ENCODE results near the gene GRIN3B. TPM values are rescaled to one million over a fixed set of nuclear protein-coding genes. Genes with fewer than 3 reads are reported as not detected.
A peak's percentile ranks its signal among the peaks of the same experiment; 100 is the strongest.

GRIN3B gene
- polyA plus RNA-seq, 2 donors: 0.01 to 0.04 TPM

DNA sequence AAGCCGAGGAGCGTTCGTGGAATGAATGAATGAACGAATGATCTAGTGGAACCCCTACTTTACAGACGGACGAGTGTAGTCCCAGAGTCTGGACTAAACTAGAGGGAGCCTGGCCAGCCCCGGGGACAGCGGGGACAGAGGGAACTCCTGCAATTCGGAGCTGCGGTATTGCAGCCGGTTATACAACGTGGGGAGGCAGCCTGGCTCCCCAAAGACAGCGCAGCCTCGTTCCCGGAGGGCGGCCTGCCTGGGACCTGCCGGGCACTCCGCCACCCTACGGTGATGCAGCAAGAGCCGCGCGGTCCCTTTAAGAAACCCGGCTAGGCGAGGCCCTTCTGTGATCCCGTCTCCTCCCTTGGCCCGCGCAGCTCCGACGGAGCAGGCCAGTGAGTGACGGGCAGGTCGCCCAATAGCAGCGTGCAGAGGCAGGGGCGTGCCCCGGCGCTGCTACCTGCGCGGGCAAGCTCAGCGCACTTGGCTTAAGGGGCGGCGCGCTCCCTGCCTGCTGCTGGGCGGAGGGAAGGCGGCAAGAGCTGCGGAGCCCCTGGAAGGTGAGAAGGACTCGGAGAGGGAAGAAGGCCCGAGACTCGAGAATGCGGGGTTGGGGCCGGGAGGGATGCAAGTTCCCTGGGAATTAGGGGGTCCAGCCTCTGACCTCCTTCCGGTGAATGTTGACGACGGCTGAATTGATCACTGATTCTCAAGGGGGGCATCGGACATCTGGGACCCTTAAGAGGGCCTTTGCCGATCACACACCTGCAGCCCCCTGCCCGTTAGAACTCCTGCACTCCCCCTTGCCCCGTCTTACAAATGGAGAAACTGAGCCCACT, 39.6 kb downstream of the GRIN3B start, which contains the start of gene ABCA7:
Gene ABCA7, plus strand, starts transcription at position 462 of the 830 bp plus-strand sequence. CDS start 1,255 bp downstream, outside the sequence.
- 1% methylated on average over 47 to 56 of the region's 56 CpGs for WGBS, 2 donors
- H3K9me3 ChIP-seq (ENCODE audit: control insufficient read depth in 2 of 2, insufficient read depth in 1 of 2, low read depth in 1 of 2, low read length in 1 of 2): no peaks in the 10 kb centered on the region
- peaks cover 0 to 26% of the 10 kb centered on the region in 2 donors for H3K36me3 ChIP-seq (ENCODE audit: control insufficient read depth in 2 of 2, insufficient read depth in 2 of 2, low read length in 1 of 2)
- H3K4me1 ChIP-seq (ENCODE audit: control insufficient read depth in 2 of 2, insufficient read depth in 2 of 2, low read length in 1 of 2): peaks cover 6 to 20% of the 10 kb centered on the region in 2 donors
- peak within 1 kb of the TSS; percentile 34 to 54 for H3K4me3 ChIP-seq (ENCODE audit: low read depth in 1 of 2, low read length in 2 of 2)
- H3K27ac ChIP-seq (ENCODE audit: low read depth in 2 of 2, low read length in 1 of 2): peak within 1 kb of the TSS; percentile 46 to 92
- no peaks in the 10 kb centered on the region for H3K27me3 ChIP-seq (ENCODE audit: control insufficient read depth in 1 of 2, insufficient read depth in 2 of 2, low read length in 2 of 2)

DNA sequence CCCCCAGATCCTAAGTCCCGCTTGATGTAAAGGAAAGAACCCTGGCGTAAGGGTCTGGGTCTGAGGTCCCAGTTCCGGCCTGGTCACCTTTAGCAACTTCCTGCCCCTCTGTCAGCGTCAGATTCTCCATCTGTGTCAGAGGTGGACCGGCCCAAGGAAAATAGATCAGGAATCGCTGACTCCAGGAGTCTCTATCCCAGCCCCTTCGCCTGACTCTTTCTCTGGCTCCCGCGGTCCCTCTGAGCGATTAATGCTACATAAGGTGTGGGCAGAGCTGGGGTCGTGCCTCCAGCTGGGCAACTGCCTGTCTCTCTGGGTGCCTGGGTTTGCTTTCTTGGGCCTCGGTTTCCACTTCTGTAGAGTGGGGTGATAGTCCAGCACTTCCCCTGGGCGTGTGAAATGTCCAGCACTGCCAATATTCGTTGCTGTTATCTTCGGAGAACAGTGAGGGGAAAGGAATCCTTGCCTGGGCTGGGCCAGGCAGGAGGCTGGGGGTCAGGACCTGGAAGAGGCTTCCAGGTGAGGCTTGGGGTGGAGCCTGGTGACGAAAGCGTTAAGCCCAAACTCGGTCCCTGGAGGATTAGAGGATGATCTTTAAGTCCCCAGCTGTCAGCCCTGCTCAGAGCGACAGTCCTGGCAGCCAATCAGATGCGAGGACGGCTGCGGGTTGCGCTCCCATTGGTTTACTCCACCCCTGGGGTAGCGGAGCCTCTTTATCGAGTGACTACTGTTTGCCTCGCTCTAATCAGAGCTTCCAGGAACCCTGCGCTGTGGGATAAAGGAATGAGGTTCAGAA, 40.5 kb downstream of the GRIN3B start:
- H3K27ac ChIP-seq (ENCODE audit: low read depth in 2 of 2, low read length in 1 of 2): peak overlapping the region; percentile 74 to 92

DNA sequence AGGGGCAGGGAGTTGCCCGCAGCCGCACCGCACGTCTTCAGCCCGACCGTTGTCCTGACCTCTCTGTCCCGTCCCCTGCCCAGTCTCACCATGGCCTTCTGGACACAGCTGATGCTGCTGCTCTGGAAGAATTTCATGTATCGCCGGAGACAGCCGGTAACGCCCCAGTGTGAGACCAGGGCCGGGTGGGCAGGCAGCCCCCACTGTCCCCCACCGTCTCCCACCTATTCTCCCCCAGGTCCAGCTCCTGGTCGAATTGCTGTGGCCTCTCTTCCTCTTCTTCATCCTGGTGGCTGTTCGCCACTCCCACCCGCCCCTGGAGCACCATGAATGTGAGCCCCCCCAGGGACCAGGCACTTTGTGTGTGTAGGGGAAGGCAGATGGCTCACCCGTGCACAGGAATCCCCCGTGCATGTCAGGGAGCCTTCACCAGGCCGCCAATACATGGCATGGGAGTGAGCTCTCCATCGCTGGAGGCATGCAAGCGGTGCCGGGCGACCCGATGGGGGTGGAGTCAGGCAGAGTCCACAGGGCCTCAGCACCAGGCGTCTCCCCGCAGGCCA, 41.1 kb downstream of the GRIN3B start:
- H3K4me3 ChIP-seq (ENCODE audit: low read depth in 1 of 2, low read length in 2 of 2): peak overlapping the region in 1 of 2 donors; percentile 54
- peaks cover 6 to 20% of the 10 kb centered on the region in 2 donors for H3K4me1 ChIP-seq (ENCODE audit: control insufficient read depth in 2 of 2, insufficient read depth in 2 of 2, low read length in 1 of 2)
- no peaks in the 10 kb centered on the region for H3K9me3 ChIP-seq (ENCODE audit: control insufficient read depth in 2 of 2, insufficient read depth in 1 of 2, low read depth in 1 of 2, low read length in 1 of 2)
- H3K36me3 ChIP-seq (ENCODE audit: control insufficient read depth in 2 of 2, insufficient read depth in 2 of 2, low read length in 1 of 2): peaks cover 0 to 17% of the 10 kb centered on the region in 2 donors
- H3K27ac ChIP-seq (ENCODE audit: low read depth in 2 of 2, low read length in 1 of 2): peak overlapping the region; percentile 74 to 92
- WGBS, 2 donors: 28 to 29% methylated on average over 26 of the region's 26 CpGs
- H3K27me3 ChIP-seq (ENCODE audit: control insufficient read depth in 1 of 2, insufficient read depth in 2 of 2, low read length in 2 of 2): no peaks in the 10 kb centered on the region

More for the DNA sequence above, 40.5 kb downstream of the GRIN3B start:
- Histone ChIP-seq H3K4me1 (ENCODE audit: control insufficient read depth in 2 of 2, insufficient read depth in 2 of 2, low read length in 1 of 2) (peaks cover 6 to 20% of the 10 kb centered on the region in 2 donors), H3K9me3 (ENCODE audit: control insufficient read depth in 2 of 2, insufficient read depth in 1 of 2, low read depth in 1 of 2, low read length in 1 of 2) (no peaks in the 10 kb centered on the region), H3K4me3 (ENCODE audit: low read depth in 1 of 2, low read length in 2 of 2) (peak overlapping the region; percentile 34 to 54), H3K36me3 (ENCODE audit: control insufficient read depth in 2 of 2, insufficient read depth in 2 of 2, low read length in 1 of 2) (peaks cover 0 to 22% of the 10 kb centered on the region in 2 donors), H3K27me3 (ENCODE audit: control insufficient read depth in 1 of 2, insufficient read depth in 2 of 2, low read length in 2 of 2) (no peaks in the 10 kb centered on the region)
- WGBS, 2 donors: 1 to 2% methylated on average over 27 of the region's 27 CpGs

DNA sequence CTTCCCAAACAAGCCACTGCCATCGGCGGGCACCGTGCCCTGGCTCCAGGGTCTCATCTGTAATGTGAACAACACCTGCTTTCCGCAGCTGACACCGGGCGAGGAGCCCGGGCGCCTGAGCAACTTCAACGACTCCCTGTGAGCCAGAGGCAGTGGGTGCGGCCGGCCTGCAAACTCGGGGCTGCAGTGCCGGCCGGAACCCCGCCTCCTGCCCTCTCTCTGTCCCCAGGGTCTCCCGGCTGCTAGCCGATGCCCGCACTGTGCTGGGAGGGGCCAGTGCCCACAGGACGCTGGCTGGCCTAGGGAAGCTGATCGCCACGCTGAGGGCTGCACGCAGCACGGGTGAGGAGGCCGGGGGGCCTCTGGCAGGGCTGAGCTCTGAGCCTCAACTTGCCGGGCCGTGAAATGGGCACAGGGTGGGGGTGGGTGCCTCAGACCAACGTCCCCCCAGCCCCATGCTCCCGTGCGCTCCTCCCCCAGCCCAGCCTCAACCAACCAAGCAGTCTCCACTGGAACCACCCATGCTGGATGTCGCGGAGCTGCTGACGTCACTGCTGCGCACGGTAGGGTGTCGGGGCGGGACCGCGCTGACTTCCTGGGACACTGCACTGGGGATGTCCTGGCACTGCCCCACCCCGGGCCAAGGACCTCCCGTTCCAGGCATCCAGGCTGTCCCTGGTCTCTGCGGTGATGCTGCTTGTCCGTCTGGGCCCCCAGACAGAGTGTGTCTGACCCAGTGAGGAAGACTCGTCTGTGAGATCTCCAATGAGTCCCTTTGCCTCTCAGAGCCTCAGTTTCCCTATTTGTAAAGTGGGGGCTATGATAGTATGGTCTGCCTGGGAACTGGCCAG, 41.8 kb downstream of the GRIN3B start:
- H3K27ac ChIP-seq (ENCODE audit: low read depth in 2 of 2, low read length in 1 of 2): peak overlapping the region; percentile 74 to 92
- H3K4me1 ChIP-seq (ENCODE audit: control insufficient read depth in 2 of 2, insufficient read depth in 2 of 2, low read length in 1 of 2): peaks cover 6 to 24% of the 10 kb centered on the region in 2 donors

DNA sequence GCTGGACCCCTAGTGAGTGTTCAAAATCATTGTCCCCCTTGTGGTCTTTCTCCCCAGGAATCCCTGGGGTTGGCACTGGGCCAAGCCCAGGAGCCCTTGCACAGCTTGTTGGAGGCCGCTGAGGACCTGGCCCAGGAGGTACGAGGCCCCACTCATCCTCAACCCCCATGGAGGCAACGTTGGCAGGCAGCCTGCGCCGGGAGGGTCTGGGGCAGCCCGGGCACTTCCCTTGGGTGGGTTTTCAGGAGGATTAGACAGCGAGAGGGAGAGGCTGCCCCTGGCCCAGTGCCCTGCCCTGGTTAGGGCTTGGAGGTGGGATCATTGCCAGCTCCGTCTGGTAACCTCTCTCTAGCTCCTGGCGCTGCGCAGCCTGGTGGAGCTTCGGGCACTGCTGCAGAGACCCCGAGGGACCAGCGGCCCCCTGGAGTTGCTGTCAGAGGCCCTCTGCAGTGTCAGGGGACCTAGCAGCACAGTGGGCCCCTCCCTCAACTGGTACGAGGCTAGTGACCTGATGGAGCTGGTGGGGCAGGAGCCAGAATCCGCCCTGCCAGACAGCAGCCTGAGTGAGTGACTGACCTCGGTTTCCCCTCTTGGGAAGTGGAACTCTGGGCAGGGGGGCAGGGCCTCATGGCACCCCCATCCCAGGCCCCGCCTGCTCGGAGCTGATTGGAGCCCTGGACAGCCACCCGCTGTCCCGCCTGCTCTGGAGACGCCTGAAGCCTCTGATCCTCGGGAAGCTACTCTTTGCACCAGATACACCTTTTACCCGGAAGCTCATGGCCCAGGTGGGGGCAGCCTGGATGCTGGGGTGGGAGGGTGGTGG, 42.7 kb downstream of the GRIN3B start:
- no peak overlapping the region for H3K4me3 ChIP-seq (ENCODE audit: low read depth in 1 of 2, low read length in 2 of 2)
- peaks cover 6 to 29% of the 10 kb centered on the region in 2 donors for H3K4me1 ChIP-seq (ENCODE audit: control insufficient read depth in 2 of 2, insufficient read depth in 2 of 2, low read length in 1 of 2)
- H3K9me3 ChIP-seq (ENCODE audit: control insufficient read depth in 2 of 2, insufficient read depth in 1 of 2, low read depth in 1 of 2, low read length in 1 of 2): no peaks in the 10 kb centered on the region
- peaks cover 0 to 19% of the 10 kb centered on the region in 2 donors for H3K36me3 ChIP-seq (ENCODE audit: control insufficient read depth in 2 of 2, insufficient read depth in 2 of 2, low read length in 1 of 2)
- H3K27ac ChIP-seq (ENCODE audit: low read depth in 2 of 2, low read length in 1 of 2): peak overlapping the region in 1 of 2 donors; percentile 86
- H3K27me3 ChIP-seq (ENCODE audit: control insufficient read depth in 1 of 2, insufficient read depth in 2 of 2, low read length in 2 of 2): no peaks in the 10 kb centered on the region
- 53 to 59% methylated on average over 23 of the region's 23 CpGs for WGBS, 2 donors

More for the DNA sequence above, 41.8 kb downstream of the GRIN3B start:
- no peaks in the 10 kb centered on the region for H3K9me3 ChIP-seq (ENCODE audit: control insufficient read depth in 2 of 2, insufficient read depth in 1 of 2, low read depth in 1 of 2, low read length in 1 of 2)
- peaks cover 0 to 19% of the 10 kb centered on the region in 2 donors for H3K36me3 ChIP-seq (ENCODE audit: control insufficient read depth in 2 of 2, insufficient read depth in 2 of 2, low read length in 1 of 2)
- no peaks in the 10 kb centered on the region for H3K27me3 ChIP-seq (ENCODE audit: control insufficient read depth in 1 of 2, insufficient read depth in 2 of 2, low read length in 2 of 2)
- H3K4me3 ChIP-seq (ENCODE audit: low read depth in 1 of 2, low read length in 2 of 2): no peak overlapping the region
- WGBS, 2 donors: 53 to 58% methylated on average over 42 to 43 of the region's 43 CpGs

DNA sequence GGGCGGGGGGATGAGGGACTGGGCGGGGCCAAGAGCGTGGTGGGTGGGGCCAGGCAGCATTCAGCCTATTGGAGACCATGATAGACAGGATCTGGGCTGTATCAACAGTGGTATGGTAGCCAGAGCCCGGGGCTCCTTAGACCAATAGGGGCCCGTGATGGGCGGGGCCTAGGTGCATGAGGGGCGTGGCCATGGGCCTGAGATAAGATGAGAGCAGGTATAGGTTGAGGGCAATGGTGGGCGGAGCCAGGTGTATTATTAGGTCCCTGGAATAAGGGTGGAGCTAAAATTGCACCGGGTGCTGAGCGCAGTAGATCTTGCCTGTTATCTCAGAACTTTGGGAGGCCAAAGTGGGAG, 45.0 kb downstream of the GRIN3B start:
- peaks cover 0 to 17% of the 10 kb centered on the region in 2 donors for H3K36me3 ChIP-seq (ENCODE audit: control insufficient read depth in 2 of 2, insufficient read depth in 2 of 2, low read length in 1 of 2)
- H3K9me3 ChIP-seq (ENCODE audit: control insufficient read depth in 2 of 2, insufficient read depth in 1 of 2, low read depth in 1 of 2, low read length in 1 of 2): no peaks in the 10 kb centered on the region
- H3K27ac ChIP-seq (ENCODE audit: low read depth in 2 of 2, low read length in 1 of 2): no peak overlapping the region
- no peaks in the 10 kb centered on the region for H3K27me3 ChIP-seq (ENCODE audit: control insufficient read depth in 1 of 2, insufficient read depth in 2 of 2, low read length in 2 of 2)
- peaks cover 6 to 27% of the 10 kb centered on the region in 2 donors for H3K4me1 ChIP-seq (ENCODE audit: control insufficient read depth in 2 of 2, insufficient read depth in 2 of 2, low read length in 1 of 2)
- WGBS, 2 donors: 70 to 80% methylated on average over 10 of the region's 10 CpGs
- no peak overlapping the region for H3K4me3 ChIP-seq (ENCODE audit: low read depth in 1 of 2, low read length in 2 of 2)

DNA sequence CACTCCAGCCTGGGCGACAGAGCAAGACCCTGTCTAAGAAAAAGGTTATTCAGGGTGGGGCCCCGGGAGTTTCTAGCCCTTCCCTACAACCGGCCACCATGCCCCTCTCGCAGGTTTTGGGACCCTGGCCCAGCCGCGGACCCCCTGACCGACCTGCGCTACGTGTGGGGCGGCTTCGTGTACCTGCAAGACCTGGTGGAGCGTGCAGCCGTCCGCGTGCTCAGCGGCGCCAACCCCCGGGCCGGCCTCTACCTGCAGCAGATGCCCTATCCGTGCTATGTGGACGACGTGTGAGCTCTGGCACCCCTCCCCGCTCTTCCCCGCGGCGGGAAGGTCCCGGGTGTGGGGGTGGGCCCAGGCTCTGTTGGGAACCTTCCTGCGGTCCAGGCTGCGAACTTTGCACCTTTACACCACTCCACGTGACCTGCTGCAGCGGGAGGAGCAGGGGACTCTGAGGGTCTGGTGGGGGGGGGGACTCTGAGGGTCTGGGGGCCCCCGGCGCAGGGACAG, 46.0 kb downstream of the GRIN3B start:
- Histone ChIP-seq H3K27me3 (ENCODE audit: control insufficient read depth in 1 of 2, insufficient read depth in 2 of 2, low read length in 2 of 2) (no peaks in the 10 kb centered on the region), H3K4me3 (ENCODE audit: low read depth in 1 of 2, low read length in 2 of 2) (no peak overlapping the region), H3K27ac (ENCODE audit: low read depth in 2 of 2, low read length in 1 of 2) (no peak overlapping the region), H3K36me3 (ENCODE audit: control insufficient read depth in 2 of 2, insufficient read depth in 2 of 2, low read length in 1 of 2) (peaks cover 0 to 21% of the 10 kb centered on the region in 2 donors), H3K9me3 (ENCODE audit: control insufficient read depth in 2 of 2, insufficient read depth in 1 of 2, low read depth in 1 of 2, low read length in 1 of 2) (no peaks in the 10 kb centered on the region), H3K4me1 (ENCODE audit: control insufficient read depth in 2 of 2, insufficient read depth in 2 of 2, low read length in 1 of 2) (peaks cover 3 to 23% of the 10 kb centered on the region in 2 donors)
- WGBS, 2 donors: 89 to 93% methylated on average over 33 of the region's 33 CpGs
